Astrocyte (in vitro differentiated cells and primary cell): Measurements from ENCODE around the gene RHEBL1.

Experiments
- EZH2 ChIP-seq: IDR thresholded peaks from 2 replicates; pipeline ENCODE4 v1.6.1; 2012; ENCODE audit warnings: mild to moderate bottlenecking, low read length, inconsistent platforms; ENCODE audit not compliant: insufficient read depth
- TF ChIP-seq, protein P1 (sequence below): IDR thresholded peaks from 2 replicates; pipeline ENCODE4 v1.5.1; 2011; ENCODE audit warnings: low read depth, mild to moderate bottlenecking, inconsistent platforms, low read length, moderate library complexity; ENCODE audit not compliant: insufficient read depth

DNA sequence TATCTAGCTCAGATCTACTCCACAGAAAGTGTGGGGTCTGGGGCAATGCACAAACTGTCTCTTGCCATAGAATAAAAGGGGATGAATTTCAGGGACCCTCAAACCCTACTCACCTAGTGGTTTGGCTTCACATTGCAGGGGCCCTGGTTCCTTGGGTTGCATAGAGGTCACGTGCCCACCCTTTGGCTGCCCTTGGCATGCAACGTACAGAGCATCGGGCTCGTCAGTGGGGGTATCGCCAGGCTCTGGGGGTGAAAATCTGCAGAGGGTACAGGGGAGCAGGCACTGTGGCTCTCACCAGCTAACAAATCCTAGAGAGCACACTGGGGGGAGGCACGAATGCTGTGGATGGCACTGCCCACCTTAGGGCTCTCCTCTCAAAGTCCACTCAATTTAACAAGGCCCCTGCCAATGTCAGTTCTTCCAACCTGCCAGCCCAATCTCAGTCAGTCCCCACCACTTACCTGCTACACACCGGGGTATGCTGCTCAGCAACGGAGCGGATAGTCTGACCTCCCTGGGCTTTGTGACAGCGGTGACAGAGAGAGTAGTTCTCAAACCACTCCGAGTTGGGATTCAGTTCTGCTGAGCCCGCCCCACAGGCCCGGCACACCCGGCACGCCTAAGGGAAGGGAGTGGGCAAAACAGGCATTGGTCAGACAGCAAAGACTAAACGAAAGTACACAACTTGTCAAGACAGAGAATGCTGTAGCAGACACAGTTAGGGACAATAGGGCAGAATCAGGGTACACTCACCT, 17.1 kb downstream of the RHEBL1 start:
- TF ChIP-seq, protein P1, sequence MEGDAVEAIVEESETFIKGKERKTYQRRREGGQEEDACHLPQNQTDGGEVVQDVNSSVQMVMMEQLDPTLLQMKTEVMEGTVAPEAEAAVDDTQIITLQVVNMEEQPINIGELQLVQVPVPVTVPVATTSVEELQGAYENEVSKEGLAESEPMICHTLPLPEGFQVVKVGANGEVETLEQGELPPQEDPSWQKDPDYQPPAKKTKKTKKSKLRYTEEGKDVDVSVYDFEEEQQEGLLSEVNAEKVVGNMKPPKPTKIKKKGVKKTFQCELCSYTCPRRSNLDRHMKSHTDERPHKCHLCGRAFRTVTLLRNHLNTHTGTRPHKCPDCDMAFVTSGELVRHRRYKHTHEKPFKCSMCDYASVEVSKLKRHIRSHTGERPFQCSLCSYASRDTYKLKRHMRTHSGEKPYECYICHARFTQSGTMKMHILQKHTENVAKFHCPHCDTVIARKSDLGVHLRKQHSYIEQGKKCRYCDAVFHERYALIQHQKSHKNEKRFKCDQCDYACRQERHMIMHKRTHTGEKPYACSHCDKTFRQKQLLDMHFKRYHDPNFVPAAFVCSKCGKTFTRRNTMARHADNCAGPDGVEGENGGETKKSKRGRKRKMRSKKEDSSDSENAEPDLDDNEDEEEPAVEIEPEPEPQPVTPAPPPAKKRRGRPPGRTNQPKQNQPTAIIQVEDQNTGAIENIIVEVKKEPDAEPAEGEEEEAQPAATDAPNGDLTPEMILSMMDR, result no peak
- no peak for TF ChIP-seq EZH2
